HFFc6 (cell line): ENCODE results near the gene SLC52A3. TPM values are rescaled to one million over a fixed set of nuclear protein-coding genes. Genes with fewer than 3 reads are reported as not detected.

ENCODE experiments used
- DNase-seq: peaks from one replicate; pipeline ENCODE4 v3.0.0-alpha.2; 2018
- H3K27ac Mint-ChIP-seq: 2 replicates; pipeline ENCODE4 v1.8.0; 2020; ENCODE audit warnings: mild to moderate bottlenecking, mixed read lengths
- H3K27me3 Mint-ChIP-seq: 2 replicates; pipeline ENCODE4 v1.8.0; 2021; ENCODE audit warnings: mild to moderate bottlenecking, moderate library complexity, mixed read lengths; ENCODE audit not compliant: insufficient read depth
- H3K36me3 Mint-ChIP-seq: 2 replicates; pipeline ENCODE4 v1.8.0; 2021; ENCODE audit warnings: low read depth, mixed read lengths
- H3K4me1 Mint-ChIP-seq: 2 replicates; pipeline ENCODE4 v1.8.0; 2020; ENCODE audit warnings: low read depth, mixed read lengths
- H3K4me3 Mint-ChIP-seq: 2 replicates; pipeline ENCODE4 v1.8.0; 2020; ENCODE audit warnings: mild to moderate bottlenecking, moderate library complexity, mixed read lengths
- H3K9me3 Mint-ChIP-seq: 2 replicates; pipeline ENCODE4 v1.8.0; 2020; ENCODE audit warnings: mild to moderate bottlenecking, mixed read lengths
- CTCF ChIP-seq: fragments of 200-600 bp; sonication (generic); IDR thresholded peaks from 2 replicates; pipeline ENCODE4 v1.5.0; 2021; ENCODE audit warnings: antibody characterized with exemption, mild to moderate bottlenecking
- total RNA-seq, 6 experiments: library from RNA; stranded (reverse); fragmentation: NEBNext Ultra II Directional; extraction: Animal tissue kit (Norgen Biotek cat#: 25700); gene quantifications; 2 replicates in 1 of 6; 3 replicates in 5 of 6; pipeline ENCODE4 v1.2.3, GENCODE V29; 2021

The SLC52A3 gene
- total RNA-seq, 6 experiments from 2014 or later, result 0.05 to 0.07 TPM; not detected in 4

DNA sequence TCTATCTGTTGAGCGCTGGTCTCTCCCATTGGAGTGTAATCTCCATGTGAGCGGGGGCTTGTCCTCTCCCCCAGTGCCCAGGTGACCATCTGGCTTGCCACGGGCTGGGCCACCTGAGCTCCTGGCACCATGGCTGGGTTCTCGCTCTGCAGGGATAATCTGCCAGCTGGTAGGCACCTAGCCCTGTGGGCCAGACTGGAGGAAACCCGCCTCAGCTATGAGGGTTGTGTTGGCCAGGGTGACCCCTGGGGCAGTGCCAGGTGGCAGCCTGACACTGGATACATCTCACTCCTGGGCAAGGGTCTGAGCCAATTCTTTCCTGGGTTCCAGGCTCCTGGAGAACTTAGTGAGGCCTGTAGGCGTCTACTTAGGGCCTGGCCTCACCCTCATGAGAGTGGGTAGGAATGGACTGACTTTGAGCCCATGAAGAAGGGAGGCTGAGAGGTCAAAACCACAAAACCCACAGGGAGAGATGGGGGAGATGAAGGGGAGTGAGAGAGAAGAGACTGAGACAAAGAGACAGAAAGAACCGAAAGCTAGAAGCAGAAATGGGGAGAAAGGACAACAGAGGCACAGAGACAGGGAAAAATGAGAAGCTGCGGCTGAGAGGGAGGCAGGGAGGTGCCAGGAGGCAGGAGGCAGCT is 5.8 kb upstream of the SLC52A3 start:
- no peaks in the 10 kb centered on the region for H3K9me3 Mint-ChIP-seq
- DNase-seq, result no peak
- no peak overlapping the region for H3K27ac Mint-ChIP-seq
- no peaks in the 10 kb centered on the region for H3K4me1 Mint-ChIP-seq
- no peak for TF ChIP-seq CTCF
- no peaks in the 10 kb centered on the region for H3K36me3 Mint-ChIP-seq
- H3K4me3 Mint-ChIP-seq, result no peak overlapping the region
- H3K27me3 Mint-ChIP-seq, result peaks cover 30% of the 10 kb centered on the region

GRCh38 chr20:772806-773205 is 4.5 kb upstream of the SLC52A3 start:
- H3K4me3 Mint-ChIP-seq, result no peak overlapping the region
- DNase-seq, result no peak
- H3K27ac Mint-ChIP-seq, result no peak overlapping the region
- H3K27me3 Mint-ChIP-seq, result peaks cover 33% of the 10 kb centered on the region
- no peaks in the 10 kb centered on the region for H3K9me3 Mint-ChIP-seq
- no peak for TF ChIP-seq CTCF
- H3K4me1 Mint-ChIP-seq, result no peaks in the 10 kb centered on the region
- H3K36me3 Mint-ChIP-seq, result no peaks in the 10 kb centered on the region

- H3K36me3 Mint-ChIP-seq, result no peaks in the 10 kb centered on the region
- H3K9me3 Mint-ChIP-seq, result no peaks in the 10 kb centered on the region
- H3K27me3 Mint-ChIP-seq, result peaks cover 35% of the 10 kb centered on the region
- H3K4me3 Mint-ChIP-seq, result no peak overlapping the region
- no peak for DNase-seq
- H3K27ac Mint-ChIP-seq, result no peak overlapping the region
- no peaks in the 10 kb centered on the region for H3K4me1 Mint-ChIP-seq
- TF ChIP-seq CTCF, result no peak
Measured at GRCh38 chr20:771741-772464, 3.6 kb upstream of the SLC52A3 start.

GRCh38 chr20:770691-771090 is 2.4 kb upstream of the SLC52A3 start:
- no peaks in the 10 kb centered on the region for H3K9me3 Mint-ChIP-seq
- TF ChIP-seq CTCF, result no peak
- no peak for DNase-seq
- no peaks in the 10 kb centered on the region for H3K36me3 Mint-ChIP-seq
- H3K4me3 Mint-ChIP-seq, result no peak overlapping the region
- no peaks in the 10 kb centered on the region for H3K4me1 Mint-ChIP-seq
- H3K27ac Mint-ChIP-seq, result no peak overlapping the region
- H3K27me3 Mint-ChIP-seq, result peaks cover 29% of the 10 kb centered on the region

DNA sequence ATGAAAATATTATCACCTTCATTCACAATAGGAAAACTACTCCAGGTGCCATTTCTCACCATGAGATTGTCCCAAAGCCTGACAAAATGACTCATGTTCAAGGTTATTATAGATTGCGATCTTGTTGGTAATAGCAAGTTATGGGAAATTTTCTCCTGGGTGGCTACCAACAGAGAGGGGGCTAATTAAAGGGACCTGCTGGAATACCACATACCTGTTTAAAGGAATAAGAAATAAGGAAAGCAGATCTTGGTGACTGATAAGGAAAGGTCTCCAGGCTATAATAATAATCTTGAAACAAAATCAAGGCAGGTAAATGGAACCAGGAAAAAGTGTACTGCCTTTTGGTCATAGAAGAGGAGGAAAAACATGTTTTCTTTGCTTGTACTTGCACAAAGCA is 1.4 kb downstream of the SLC52A3 start:
- Mint-ChIP-seq H3K4me1 (no peaks in the 10 kb centered on the region), H3K9me3 (no peaks in the 10 kb centered on the region), H3K27ac (no peak overlapping the region), H3K27me3 (peaks cover 35% of the 10 kb centered on the region), H3K36me3 (no peaks in the 10 kb centered on the region), H3K4me3 (no peak overlapping the region)
- no peak for TF ChIP-seq CTCF
- DNase-seq, result no peak
